H54 (cell line): ENCODE data around the gene SH3RF3.

Source experiments
- DNase-seq: peaks from one replicate; pipeline ENCODE4 v3.0.0; 2011; ENCODE audit warnings: low spot score, mixed read lengths; ENCODE audit not compliant: insufficient read length
- FAIRE-seq: peaks from 3 replicates; lab custom pipeline; 2011; peaks lifted over from hg19 to GRCh38; lab: Jason Lieb, UNC
- POLR2A ChIP-seq: IDR thresholded peaks from 2 replicates; pipeline ENCODE4 v1.6.1; 2011; ENCODE audit warnings: low read depth, mild to moderate bottlenecking, low read length

Gene SH3RF3

DNA sequence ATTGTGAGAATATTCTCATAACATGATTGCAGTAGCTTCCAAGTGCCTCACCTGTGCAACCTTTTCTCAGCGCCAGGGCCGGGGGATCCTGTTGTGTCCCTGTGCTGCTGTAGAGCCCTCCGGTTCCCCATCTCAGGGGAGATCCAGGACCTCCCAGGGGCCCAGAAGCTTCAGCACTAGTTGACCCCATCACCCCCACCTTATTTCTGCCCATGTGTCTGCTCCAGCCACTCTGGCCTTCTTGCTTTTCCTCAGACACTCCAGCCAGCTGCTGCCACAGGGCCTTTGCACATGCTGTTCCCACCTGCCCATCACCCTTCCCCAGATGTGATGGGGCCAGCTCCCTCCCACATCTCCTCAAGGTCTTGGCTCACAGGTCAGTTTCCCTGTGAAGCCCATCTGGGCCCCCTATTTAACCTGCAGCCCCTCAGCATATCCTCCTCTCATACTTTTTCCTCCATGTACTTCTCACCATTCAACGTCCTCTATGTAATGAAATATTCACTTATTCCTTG is 258.3 kb downstream of the SH3RF3 start:
- no peak for DNase-seq
- FAIRE-seq = no peak
- no peak for TF ChIP-seq POLR2A

DNA sequence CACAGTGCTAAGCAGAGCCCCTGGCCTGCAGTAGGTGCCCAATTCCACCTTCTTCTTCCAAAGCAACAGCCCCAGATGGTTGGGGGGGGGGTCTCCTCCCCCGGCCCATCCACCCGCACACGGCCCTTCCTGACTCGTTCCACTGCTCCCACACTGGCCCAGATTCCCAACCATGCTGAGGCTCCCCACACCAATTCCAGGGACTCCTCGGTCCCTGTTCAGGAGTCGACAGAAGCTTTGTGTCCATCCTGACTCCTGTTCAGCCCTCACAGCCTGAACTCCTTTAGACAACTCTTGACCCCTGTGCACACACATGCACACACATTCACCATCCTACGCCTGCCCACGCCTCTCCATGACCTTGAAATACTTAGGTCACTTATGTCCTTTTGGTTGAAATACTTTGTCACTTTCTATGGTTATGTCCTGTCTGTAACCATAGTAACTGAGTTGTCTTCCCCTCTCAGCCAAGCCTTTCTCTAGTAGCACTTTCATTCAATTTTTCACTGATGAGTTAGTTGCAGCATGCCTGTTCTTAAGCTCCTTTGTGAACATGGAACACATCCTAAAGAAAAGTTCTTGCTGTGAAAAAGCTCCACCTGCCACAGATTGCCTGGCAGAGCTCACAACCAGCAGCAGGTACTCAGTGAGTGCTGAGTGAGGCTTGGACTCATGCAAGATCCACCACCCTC is 258.9 kb downstream of the SH3RF3 start:
- DNase-seq (no peak), FAIRE-seq (no peak)
- TF ChIP-seq POLR2A = no peak

GRCh38 chr2:109391243-109391642 is 262.2 kb downstream of the SH3RF3 start:
- no peak for TF ChIP-seq POLR2A

DNA sequence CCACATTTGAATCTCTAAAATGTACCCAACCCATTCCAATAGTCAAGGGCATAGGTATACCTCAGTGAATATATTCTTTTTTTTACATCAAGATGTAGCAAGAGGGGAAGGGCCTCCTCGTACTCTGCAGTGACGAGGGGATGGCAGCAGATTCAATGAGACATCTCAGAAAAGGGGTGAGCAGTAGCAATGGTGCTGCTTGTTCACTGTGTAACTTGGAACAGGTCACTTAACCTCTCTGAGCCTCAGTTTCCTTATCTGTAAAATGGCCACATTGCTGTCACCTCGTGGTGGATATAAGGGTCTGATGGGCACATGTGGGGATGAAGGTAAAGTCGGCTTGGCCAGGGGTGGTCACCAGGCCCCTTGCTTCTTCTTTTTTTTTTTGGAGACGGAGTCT is 263.1 kb downstream of the SH3RF3 start:
- DNase-seq (no peak), FAIRE-seq (no peak)
- TF ChIP-seq POLR2A = no peak

More at GRCh38 chr2:109391243-109391642, 262.2 kb downstream of the SH3RF3 start:
- FAIRE-seq = no peak
- no peak for DNase-seq

GRCh38 chr2:109392816-109393661 is 264.0 kb downstream of the SH3RF3 start:
- DNase-seq (no peak), FAIRE-seq (no peak)
- no peak for TF ChIP-seq POLR2A

DNA sequence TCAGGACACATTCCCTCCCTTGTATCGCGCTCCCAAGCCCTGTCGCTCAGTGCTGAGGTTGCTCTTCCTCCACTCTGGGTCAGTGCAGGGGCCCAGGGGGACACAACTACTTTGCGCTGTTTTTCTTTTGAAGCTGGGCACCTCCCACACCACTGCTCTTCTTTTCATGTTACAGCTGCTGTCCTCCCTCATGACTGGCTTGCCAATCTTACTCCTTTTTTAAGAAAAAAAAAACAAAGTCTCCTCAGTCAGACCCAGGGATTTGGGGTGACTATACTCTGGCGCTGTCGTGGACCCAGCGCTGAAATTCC is 264.6 kb downstream of the SH3RF3 start:
- FAIRE-seq = no peak
- DNase-seq = no peak
- no peak for TF ChIP-seq POLR2A

GRCh38 chr2:109395494-109396201 is 266.6 kb downstream of the SH3RF3 start:
- TF ChIP-seq POLR2A = no peak
- no peak for FAIRE-seq
- no peak for DNase-seq

DNA sequence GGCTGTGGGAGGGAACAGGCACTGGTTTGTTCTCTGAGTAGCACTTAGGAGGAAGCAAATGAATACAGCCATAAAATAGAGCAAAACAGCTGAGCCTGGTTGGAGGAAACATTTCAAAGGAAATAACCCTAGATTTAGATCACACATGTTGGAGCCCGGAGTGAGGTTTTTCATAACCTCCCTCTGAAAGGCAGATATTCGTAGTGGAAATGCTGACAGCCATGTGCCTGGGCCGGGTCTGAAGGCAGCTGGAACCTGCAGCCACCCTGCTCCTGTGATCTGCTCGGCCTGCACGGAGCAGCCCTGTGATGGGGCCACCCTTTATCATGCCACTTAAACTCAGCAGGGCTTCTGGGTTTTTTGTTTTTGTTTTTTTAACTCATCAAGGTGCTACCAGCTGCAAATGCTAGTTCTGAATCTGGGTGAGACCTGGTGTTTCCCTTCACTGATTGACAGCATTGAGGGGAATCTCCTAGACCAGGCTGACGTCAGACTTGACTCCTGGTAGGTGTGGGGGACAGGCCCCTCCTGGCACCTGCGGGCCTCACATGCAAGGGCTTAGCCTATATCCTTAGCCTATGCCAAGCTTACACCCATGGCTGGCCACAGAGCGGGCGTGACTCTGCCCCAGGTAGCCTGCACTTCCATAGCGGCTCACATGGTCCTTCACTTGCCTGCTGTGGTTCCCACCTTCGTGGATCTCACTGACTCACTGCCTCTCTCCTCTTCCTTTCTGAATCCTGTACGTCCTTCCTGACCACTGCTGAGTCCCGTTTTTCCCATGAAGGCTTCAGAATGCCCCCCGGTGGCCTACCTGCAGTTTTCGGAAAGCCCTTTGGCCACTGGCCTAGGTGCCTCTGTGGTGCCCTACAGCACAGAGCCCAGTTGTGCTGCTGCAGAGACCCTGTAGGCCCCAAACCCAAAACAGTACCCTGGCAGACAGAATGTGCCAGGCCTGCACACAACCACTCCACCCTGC is 267.5 kb downstream of the SH3RF3 start:
- no peak for DNase-seq
- no peak for TF ChIP-seq POLR2A
- no peak for FAIRE-seq

GRCh38 chr2:109397893-109398292 is 268.9 kb downstream of the SH3RF3 start:
- no peak for FAIRE-seq
- no peak for DNase-seq

DNA sequence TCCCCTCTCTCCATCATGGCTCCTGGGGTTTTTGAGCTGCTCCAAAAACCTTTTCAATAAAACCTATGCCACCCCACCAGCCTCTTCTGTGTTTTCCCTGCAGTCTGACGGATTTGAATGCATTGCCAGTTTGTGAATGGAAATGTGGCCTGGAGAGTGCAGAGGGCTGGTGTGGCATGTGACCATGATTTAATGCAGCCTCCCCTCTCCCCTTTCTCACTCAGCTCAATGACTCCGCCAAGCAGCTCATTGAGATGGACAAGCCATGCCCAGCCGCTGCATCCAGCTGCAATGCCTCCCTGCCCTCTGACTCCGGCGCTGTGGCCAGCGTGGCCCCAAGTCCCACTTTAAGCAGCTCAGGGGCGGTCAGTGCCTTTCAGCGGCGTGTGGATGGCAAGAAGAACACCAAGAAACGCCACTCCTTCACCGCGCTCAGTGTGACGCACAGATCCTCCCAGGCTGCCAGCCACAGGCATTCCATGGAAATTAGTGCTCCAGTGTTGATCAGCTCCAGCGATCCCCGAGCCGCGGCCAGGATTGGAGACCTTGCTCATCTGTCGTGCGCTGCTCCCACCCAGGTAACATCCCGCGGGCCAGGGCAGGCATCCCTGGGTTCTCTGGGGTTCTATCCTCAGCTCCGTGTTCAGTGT is 269.5 kb downstream of the SH3RF3 start:
- no peak for FAIRE-seq
- TF ChIP-seq POLR2A = no peak
- DNase-seq = no peak

More at GRCh38 chr2:109397893-109398292, 268.9 kb downstream of the SH3RF3 start:
- TF ChIP-seq POLR2A = no peak

- no peak for TF ChIP-seq POLR2A
- no peak for FAIRE-seq
- no peak for DNase-seq
Measured at GRCh38 chr2:109399066-109399465, 270.1 kb downstream of the SH3RF3 start.

DNA sequence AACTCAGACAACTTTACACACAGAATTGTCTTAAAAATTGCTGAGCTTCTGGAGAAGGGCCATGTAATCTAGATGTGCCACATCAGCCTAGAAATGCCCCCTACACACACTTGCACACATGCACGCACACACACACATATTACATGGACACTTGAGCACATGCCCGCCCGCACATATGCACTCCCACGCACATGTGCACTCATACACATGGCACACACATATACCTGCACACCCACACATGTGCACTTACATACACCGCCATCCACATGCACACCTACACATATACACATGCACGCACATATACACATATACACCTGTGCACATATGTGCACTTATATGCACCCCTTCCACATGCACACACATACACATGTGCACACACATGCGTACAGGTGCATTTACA is 271.1 kb downstream of the SH3RF3 start:
- no peak for DNase-seq
- TF ChIP-seq POLR2A = no peak
- no peak for FAIRE-seq
